Aorta (tissue), 5 donors: ENCODE results near the gene TSPAN11. TPM values are rescaled to one million over a fixed set of nuclear protein-coding genes. Genes with fewer than 3 reads are reported as not detected.

ENCODE experiments used
- ATAC-seq: fragments of 200-7000 bp; cut with Tn5 transposase; one replicate; pipeline ENCODE4 v1.9.1; 2022; ENCODE audit warnings: moderate library complexity; ENCODE audit not compliant: low FRiP score
- DNase-seq, 2 donors: peaks; one replicate each; pipeline ENCODE4 v3.0.0-alpha.2; 2020
- H3K27ac ChIP-seq, 2 donors: one replicate each; pipeline ENCODE4 v1.5.1; 2013; ENCODE audit warnings: low read length in 2 of 2, mild to moderate bottlenecking in 2 of 2, moderate library complexity in 2 of 2, control low read depth in 1 of 2, inconsistent platforms in 1 of 2, low read depth in 1 of 2
- H3K27me3 ChIP-seq, 2 donors: one replicate each; pipeline ENCODE4 v1.6.1; 2013; ENCODE audit warnings: control low read depth in 1 of 2, low read length in 1 of 2, mild to moderate bottlenecking in 1 of 2, moderate library complexity in 1 of 2; ENCODE audit not compliant: insufficient read depth in 2 of 2, control insufficient read depth in 1 of 2
- H3K36me3 ChIP-seq, 2 donors: one replicate each; pipeline ENCODE4 v1.6.1; 2013; ENCODE audit warnings: control low read depth in 1 of 2, low read length in 1 of 2, mild to moderate bottlenecking in 1 of 2; ENCODE audit not compliant: insufficient read depth in 2 of 2, control insufficient read depth in 1 of 2
- H3K4me1 ChIP-seq, 2 donors: one replicate each; pipeline ENCODE4 v1.6.1; 2013; ENCODE audit warnings: low read length in 2 of 2, control low read depth in 1 of 2, mild to moderate bottlenecking in 1 of 2, moderate library complexity in 1 of 2; ENCODE audit not compliant: insufficient read depth in 2 of 2, control insufficient read depth in 1 of 2
- H3K4me3 ChIP-seq, 2 donors: one replicate each; pipeline ENCODE4 v1.5.1; 2013; ENCODE audit warnings: low read length in 2 of 2, control low read depth in 1 of 2, mild to moderate bottlenecking in 1 of 2
- H3K9me3 ChIP-seq: one replicate; pipeline ENCODE4 v1.6.1; 2013; ENCODE audit warnings: mild to moderate bottlenecking, low read length; ENCODE audit not compliant: control insufficient read depth
- WGBS, 2 donors: extraction: QIAGEN DNeasy Blood & Tissue Kit; methylation state at CpG; one replicate each; pipeline ENCODE4 v1.1.7; 2013; 5-methylcytosine and 5-hydroxymethylcytosine counted together
- intact Hi-C, 2 donors: fragments of 100-400 bp; cut with DNase I; formaldehyde crosslinking; loops; one replicate each; pipeline versions ENCODE4 v1.14.2 to v1.15.0; 2022
- polyA plus RNA-seq, 2 donors: library from polyadenylated mRNA; stranded (reverse); fragments of 200-250 nt; gene quantifications; one replicate each; pipeline ENCODE4 v1.2.3, GENCODE V29; 2013
- total RNA-seq, 2 donors: library from RNA; stranded (reverse); fragmentation: NEBNext Ultra II Directional; extraction: Animal tissue kit (Norgen Biotek cat#: 25700); gene quantifications; one replicate each; pipeline ENCODE4 v1.2.1, GENCODE V29; 2021
- donor health status: healthy with polysubstance abuse.
- donor health status: Bipolar disorder and iron deficiency.
- donor health status: DM: no; HTN: no; CAD: no.
- donor health status: DM: no; HTN: no; CAD: no.
- donor health status: DM: yes; HTN: yes; CAD: no.

Gene TSPAN11
- total and polyA plus RNA-seq, 4 donors, result 0.03 to 14.1 (median 2.8) TPM; not detected in 1

DNA sequence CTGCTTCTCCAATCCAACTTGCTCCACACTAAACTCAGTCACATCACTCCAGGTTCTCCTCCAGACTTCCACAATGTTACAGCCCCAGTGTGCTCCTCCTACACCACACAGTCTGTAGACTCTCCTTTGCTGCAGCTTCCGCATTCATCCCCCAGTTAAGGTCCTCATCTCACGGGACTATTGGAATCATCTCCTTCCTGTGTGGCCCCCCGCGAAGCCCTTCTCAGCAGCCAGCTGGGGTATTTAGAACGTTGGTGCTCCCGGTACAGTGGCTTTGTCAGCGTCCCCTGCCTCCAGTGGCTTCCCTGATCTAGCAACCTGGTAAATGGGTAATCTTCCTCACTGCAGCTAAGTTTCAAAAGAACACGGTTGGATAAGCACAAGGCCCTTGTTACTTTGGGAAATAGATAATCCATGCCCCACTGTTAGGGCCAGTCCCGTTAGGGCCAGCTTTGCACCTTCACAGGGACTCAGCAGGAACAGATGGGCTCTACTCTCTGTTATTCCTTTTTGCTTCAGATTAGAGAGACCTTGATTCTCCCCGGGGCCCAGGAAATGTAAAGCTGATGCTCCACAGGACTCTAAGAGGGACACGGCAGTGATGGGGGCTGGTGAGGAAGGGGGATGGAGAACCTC, 823 bp upstream of the TSPAN11 start:
- Histone ChIP-seq H3K4me3 (no peak overlapping the region), H3K4me1 (no peaks in the 10 kb centered on the region), H3K9me3 (peaks cover 2% of the 10 kb centered on the region), H3K27ac (no peak overlapping the region), H3K36me3 (no peaks in the 10 kb centered on the region), H3K27me3 (peaks cover 0 to 2% of the 10 kb centered on the region in 2 donors)
- intact Hi-C loops, result no loop called here
- DNase-seq (no peak), ATAC-seq (no peak)
- 68 to 69% methylated on average over 11 of the region's 11 CpGs for WGBS, 2 donors

GRCh38 chr12:30927222-30927611, 669 bp downstream of the TSPAN11 start:
- H3K4me3 ChIP-seq, result no peak overlapping the region
- peaks cover 2% of the 10 kb centered on the region for H3K9me3 ChIP-seq
- no peaks in the 10 kb centered on the region for H3K4me1 ChIP-seq
- intact Hi-C loops, result no loop called here
- DNase-seq, result peak in 1 of 2 donors; percentile 51
- 93 to 95% methylated on average over 7 of the region's 7 CpGs for WGBS, 2 donors
- peaks cover 0 to 2% of the 10 kb centered on the region in 2 donors for H3K27me3 ChIP-seq
- no peak overlapping the region for H3K27ac ChIP-seq
- H3K36me3 ChIP-seq, result no peaks in the 10 kb centered on the region
- ATAC-seq, result no peak

GRCh38 chr12:30928356-30929244, 2.1 kb downstream of the TSPAN11 start:
- Histone ChIP-seq H3K27ac (no peak overlapping the region), H3K27me3 (peaks cover 0 to 2% of the 10 kb centered on the region in 2 donors), H3K4me3 (no peak overlapping the region), H3K9me3 (peaks cover 2% of the 10 kb centered on the region), H3K4me1 (no peaks in the 10 kb centered on the region), H3K36me3 (no peaks in the 10 kb centered on the region)
- 80 to 86% methylated on average over 12 of the region's 12 CpGs for WGBS, 2 donors
- ATAC-seq, result no peak
- DNase-seq, result no peak
- intact Hi-C loops, result no loop called here

GRCh38 chr12:30930238-30930637, 3.7 kb downstream of the TSPAN11 start:
- Histone ChIP-seq H3K9me3 (no peaks in the 10 kb centered on the region), H3K27ac (no peak overlapping the region), H3K4me3 (no peak overlapping the region), H3K36me3 (no peaks in the 10 kb centered on the region), H3K27me3 (peaks cover 0 to 2% of the 10 kb centered on the region in 2 donors), H3K4me1 (no peaks in the 10 kb centered on the region)
- 75 to 78% methylated on average over 7 of the region's 7 CpGs for WGBS, 2 donors
- intact Hi-C loops, result no loop called here
- no peak for ATAC-seq
- DNase-seq, result no peak

GRCh38 chr12:30930641-30931040, 4.1 kb downstream of the TSPAN11 start:
- Histone ChIP-seq H3K4me3 (no peak overlapping the region), H3K27me3 (peaks cover 0 to 2% of the 10 kb centered on the region in 2 donors), H3K36me3 (no peaks in the 10 kb centered on the region), H3K27ac (no peak overlapping the region), H3K4me1 (no peaks in the 10 kb centered on the region), H3K9me3 (no peaks in the 10 kb centered on the region)
- WGBS, 2 donors, result 86% methylated on average over 5 of the region's 5 CpGs
- DNase-seq, result peak in 1 of 2 donors; percentile 46
- intact Hi-C loops, result no loop called here
- ATAC-seq, result no peak

DNA sequence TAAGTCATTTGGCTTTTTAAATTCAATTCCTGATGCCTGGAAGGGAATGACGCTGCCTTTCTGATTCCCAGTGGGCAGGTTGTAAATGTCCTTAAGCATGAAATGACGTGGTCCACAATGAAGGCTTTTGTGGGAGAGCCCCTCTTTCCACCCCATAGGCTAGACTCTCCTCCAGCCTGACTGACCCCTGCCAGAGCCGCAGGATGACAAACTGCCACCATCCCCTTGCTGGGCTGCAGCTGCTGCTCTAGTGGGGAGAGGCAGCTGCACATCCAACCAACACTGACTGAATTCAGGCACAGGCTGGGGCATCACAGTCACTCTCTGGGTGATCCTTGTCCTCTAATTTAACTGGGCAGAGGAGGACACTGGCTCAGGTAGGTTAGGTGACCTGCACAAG, 6.3 kb downstream of the TSPAN11 start:
- Histone ChIP-seq H3K27ac (no peak overlapping the region), H3K9me3 (no peaks in the 10 kb centered on the region), H3K36me3 (no peaks in the 10 kb centered on the region), H3K4me1 (no peaks in the 10 kb centered on the region), H3K27me3 (no peaks in the 10 kb centered on the region), H3K4me3 (no peak overlapping the region)
- intact Hi-C loops, result no loop called here
- no peak for ATAC-seq
- 56 to 64% methylated on average over 3 of the region's 3 CpGs for WGBS, 2 donors
- no peak for DNase-seq

DNA sequence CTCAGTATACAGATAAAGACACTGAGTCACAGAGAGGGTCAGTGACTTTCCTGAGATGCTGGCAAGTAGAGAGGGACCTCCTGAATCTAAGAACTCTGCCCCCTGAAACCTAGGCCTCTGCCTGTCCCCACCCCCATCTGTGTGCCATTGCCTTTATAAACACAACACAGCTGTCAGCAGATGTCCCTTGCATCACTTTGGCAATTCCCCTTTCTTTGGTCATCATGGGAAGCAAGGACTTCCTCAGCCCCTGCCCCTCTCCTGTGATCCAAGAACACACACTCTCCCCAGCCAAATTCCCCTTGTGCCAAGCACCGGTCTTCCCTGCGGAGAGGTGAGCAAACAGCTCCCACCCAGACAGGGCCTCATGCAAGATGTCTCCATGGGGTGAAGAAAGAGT, 8.3 kb downstream of the TSPAN11 start:
- H3K27me3 ChIP-seq, result no peaks in the 10 kb centered on the region
- no peak for DNase-seq
- intact Hi-C loops, result no loop called here
- no peaks in the 10 kb centered on the region for H3K36me3 ChIP-seq
- H3K27ac ChIP-seq, result no peak overlapping the region
- ATAC-seq, result no peak
- 97 to 98% methylated on average over 2 of the region's 2 CpGs for WGBS, 2 donors
- no peaks in the 10 kb centered on the region for H3K4me1 ChIP-seq
- no peak overlapping the region for H3K4me3 ChIP-seq
- no peaks in the 10 kb centered on the region for H3K9me3 ChIP-seq

- H3K36me3 ChIP-seq, result no peaks in the 10 kb centered on the region
- H3K9me3 ChIP-seq, result no peaks in the 10 kb centered on the region
- 27 to 31% methylated on average over 2 of the region's 2 CpGs for WGBS, 2 donors
- no peak overlapping the region for H3K27ac ChIP-seq
- H3K4me3 ChIP-seq, result no peak overlapping the region
- no peaks in the 10 kb centered on the region for H3K4me1 ChIP-seq
- ATAC-seq (no peak), DNase-seq (no peak)
- no peaks in the 10 kb centered on the region for H3K27me3 ChIP-seq
- intact Hi-C loops, result no loop called here
Measured at GRCh38 chr12:30936036-30936435, 9.5 kb downstream of the TSPAN11 start.

GRCh38 chr12:30939234-30939633, 12.7 kb downstream of the TSPAN11 start:
- no peak for ATAC-seq
- Histone ChIP-seq H3K4me1 (no peaks in the 10 kb centered on the region), H3K27ac (no peak overlapping the region), H3K36me3 (no peaks in the 10 kb centered on the region), H3K9me3 (no peaks in the 10 kb centered on the region), H3K4me3 (no peak overlapping the region), H3K27me3 (no peaks in the 10 kb centered on the region)
- intact Hi-C loops, result no loop called here
- DNase-seq, result no peak
- 86 to 89% methylated on average over 4 of the region's 4 CpGs for WGBS, 2 donors
